NCI-H82 treated with DMSO at 0.1 percent for 48 hours (cell line): ENCODE measurements around the gene RFX8.

Experiments
- DNase-seq: peaks from one replicate; lab custom pipeline; 2025; ENCODE audit not compliant: unreplicated experiment; lab: John Stamatoyannopoulos, UW

Gene RFX8

GRCh38 chr2:101415220-101415619 lies 59.7 kb downstream of the RFX8 start:
- no peak for DNase-seq

GRCh38 chr2:101412092-101412694 lies 62.7 kb downstream of the RFX8 start:
- no peak for DNase-seq

DNA sequence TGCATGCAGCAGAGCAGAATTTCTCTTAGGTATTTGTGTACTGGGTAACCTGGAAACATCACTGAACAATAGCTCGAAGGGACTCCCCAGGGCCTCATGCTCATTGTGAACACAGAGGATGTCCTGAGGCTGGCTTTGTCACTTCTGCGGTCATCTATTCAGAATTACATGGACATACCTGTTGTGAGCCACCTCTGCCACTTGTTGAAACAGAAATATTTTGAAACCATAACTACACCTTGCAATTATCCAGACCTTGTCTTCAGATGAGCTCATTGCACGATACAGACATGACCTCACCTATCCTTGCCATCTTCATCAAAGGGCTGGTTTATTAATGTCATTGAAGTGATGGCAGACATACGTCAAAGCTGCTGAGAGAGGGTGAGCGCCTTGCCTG lies 64.2 kb downstream of the RFX8 start:
- DNase-seq, result no peak

- no peak for DNase-seq
Observed at GRCh38 chr2:101410114-101410513, 64.8 kb downstream of the RFX8 start.

DNA sequence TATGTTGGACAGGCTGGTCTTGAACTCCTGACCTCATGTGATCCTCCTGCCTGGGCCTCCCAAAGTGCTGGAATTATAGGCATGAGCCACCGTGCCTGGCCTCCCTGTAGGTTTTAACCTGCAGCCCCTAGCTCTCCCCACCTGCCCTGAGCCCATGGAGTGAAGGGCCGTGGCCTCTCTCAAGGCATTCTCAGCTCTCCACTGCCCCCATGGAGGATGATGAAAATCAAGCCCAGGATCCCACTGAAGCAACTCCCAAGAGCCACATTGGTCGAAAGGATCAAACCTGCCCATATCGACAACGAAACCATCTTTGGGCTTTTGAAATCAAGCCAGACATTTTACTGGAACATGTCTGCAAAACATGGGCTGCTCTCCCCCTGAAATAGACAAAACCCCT lies 65.2 kb downstream of the RFX8 start:
- no peak for DNase-seq

GRCh38 chr2:101408925-101409324 lies 66.0 kb downstream of the RFX8 start:
- no peak for DNase-seq

GRCh38 chr2:101405351-101405899 lies 69.5 kb downstream of the RFX8 start:
- no peak for DNase-seq

GRCh38 chr2:101403745-101404144 lies 71.2 kb downstream of the RFX8 start:
- no peak for DNase-seq

DNA sequence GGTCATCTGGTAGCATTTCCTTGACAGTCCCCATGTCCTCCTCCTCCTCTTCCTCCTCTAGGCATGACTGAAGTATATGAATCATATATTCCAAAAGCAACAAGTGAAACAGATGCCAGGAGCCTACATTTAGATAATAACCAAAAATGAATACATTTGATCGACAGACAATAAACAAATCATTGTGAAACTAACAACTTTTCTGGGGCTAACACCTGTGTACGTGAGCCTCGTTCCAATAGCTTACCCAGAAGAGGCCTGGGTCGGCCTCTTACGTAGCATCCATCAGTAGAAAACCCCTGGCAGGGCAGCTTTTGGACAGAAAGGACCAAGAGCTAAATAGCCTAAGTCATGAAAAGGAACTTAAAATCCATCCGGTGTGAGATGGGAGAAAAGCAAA lies 72.3 kb downstream of the RFX8 start:
- DNase-seq, result no peak

- DNase-seq, result no peak
Observed at GRCh38 chr2:101401906-101402305, 73.0 kb downstream of the RFX8 start.

- DNase-seq, result no peak
Observed at GRCh38 chr2:101401326-101401665, 73.6 kb downstream of the RFX8 start.

GRCh38 chr2:101400506-101401325 lies 74.2 kb downstream of the RFX8 start:
- DNase-seq, result no peak

DNA sequence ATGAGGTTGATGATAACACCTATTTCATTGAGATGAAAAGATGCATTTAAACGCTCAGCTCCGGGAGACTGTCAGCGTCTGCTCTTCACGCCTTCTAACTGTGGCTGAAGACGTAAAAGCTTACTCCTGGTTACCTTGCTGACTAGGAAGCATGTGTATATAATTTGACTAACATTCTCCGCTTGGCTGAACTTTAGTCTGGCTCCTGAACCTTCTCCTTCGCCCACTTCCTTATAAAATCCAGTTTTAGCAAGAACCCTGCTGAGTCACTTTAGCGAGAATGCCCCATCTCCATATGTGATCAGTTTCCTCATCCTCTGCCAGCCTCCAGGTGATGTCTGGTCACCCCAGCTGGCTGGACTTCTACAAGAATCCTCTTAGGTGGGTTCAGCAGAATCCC lies 74.9 kb downstream of the RFX8 start:
- no peak for DNase-seq

GRCh38 chr2:101399021-101399799 lies 75.7 kb downstream of the RFX8 start:
- DNase-seq, result no peak

GRCh38 chr2:101398116-101398821 lies 76.6 kb downstream of the RFX8 start:
- DNase-seq, result no peak

DNA sequence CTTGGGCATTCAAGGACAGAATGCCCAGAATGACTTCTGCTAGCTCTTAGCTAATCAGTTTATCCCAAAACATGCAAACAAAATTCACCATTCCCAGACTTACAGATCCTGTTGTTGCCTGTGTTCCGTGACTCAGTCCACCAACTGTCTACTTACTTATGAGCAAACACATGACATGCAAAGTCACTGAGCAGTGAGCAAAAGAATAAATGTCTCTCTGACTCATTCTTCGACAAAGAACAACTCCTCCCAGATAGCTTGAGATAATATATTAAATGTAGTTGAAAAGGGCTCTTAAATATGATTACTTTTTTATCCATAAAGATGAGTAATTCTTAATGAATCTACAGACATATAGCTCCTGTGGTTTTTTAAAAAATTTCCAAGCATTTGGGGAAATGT lies 78.6 kb downstream of the RFX8 start:
- DNase-seq, result no peak

- DNase-seq, result no peak
Observed at GRCh38 chr2:101395545-101396315, 79.2 kb downstream of the RFX8 start.

DNA sequence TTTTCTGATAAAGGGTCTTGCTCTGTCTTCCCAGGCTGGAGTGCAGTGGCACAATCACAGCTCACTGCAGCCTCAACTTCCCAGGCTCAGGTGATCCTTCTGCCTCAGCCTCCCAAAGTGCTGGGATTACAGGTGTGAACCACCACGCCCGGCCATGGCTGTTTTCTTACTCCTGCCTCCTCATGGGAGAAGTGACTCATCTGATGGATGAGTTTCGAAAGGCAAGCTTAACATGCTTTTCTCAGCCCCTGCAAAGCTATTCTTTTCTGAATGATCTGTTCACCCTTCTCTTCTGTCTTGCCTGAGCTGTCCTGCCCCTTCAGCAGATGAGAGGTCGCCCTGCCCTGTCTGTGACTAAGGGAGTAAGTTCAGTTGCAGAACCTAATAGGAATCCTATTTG lies 86.7 kb downstream of the RFX8 start:
- DNase-seq, result no peak

GRCh38 chr2:101387151-101387834 lies 87.6 kb downstream of the RFX8 start, which contains the start of gene CREG2:
CREG2 (minus strand) TSS chr2:101387503; CDS start chr2:101387457, 46 bp downstream.
- no peak for DNase-seq
